ENCODE measurements around the gene SUGCT. TPM values are rescaled to one million over a fixed set of nuclear protein-coding genes. Genes with fewer than 3 reads are reported as not detected.

Gene SUGCT
- total and polyA plus RNA-seq, 8 donors: 2.0 to 4.2 (median 2.9) TPM

DNA sequence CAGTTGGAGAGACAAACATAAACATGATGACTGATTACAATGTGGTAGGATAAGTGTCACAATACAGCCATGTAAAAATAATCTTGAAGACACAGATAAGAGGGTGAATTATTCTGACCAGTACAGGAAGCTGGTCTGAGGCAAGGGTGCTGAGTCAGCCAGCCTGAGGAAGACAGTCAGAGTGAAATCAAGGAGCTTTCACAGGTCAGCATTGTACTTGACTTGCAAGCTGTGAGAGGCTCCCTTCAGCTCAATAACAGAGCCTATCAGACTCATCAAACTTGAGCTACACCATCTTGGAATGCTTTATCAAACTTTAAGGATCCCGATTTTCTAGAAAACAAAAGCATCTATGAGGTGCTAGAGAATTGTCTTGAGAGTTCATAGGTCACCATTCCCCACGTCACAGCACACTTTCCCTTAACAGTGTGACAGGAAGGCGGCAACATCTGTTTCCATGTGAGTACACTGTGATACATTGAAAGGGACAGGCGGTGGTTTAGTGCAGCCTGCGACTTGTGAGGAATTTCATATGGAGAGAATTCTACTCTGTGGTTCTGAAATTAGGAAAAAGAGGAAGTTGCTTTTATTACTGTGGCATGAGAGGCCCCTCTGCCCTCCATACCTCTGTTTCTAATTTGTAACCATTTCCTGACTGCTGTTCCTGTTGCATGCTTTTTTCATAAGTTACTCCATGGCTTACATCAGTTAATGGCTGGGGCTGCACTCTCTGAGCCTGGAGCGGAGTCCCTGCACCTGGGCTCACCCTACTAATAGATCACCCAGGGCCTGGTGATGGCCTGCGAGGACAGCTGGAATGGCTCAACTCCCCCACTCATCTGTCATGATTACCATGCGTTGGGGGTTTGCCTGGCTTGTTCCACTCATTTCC lies 417.1 kb downstream of the SUGCT start:
- Histone ChIP-seq H3K4me3 (no peak overlapping the region), H3K9me3 (no peaks in the 10 kb centered on the region), H3K36me3 (no peaks in the 10 kb centered on the region), H3K4me1 (peaks cover 11 to 18% of the 10 kb centered on the region in 2 donors), H3K27me3 (no peaks in the 10 kb centered on the region), H3K27ac (peak overlapping the region in 1 of 2 donors; percentile 79)
- intact Hi-C loops (cut with DNase I): no loop called here
- DNase-seq (peak in 2 of 4 donors; percentile 26 to 49), ATAC-seq (peak; percentile 79)
- TF ChIP-seq, protein P1, sequence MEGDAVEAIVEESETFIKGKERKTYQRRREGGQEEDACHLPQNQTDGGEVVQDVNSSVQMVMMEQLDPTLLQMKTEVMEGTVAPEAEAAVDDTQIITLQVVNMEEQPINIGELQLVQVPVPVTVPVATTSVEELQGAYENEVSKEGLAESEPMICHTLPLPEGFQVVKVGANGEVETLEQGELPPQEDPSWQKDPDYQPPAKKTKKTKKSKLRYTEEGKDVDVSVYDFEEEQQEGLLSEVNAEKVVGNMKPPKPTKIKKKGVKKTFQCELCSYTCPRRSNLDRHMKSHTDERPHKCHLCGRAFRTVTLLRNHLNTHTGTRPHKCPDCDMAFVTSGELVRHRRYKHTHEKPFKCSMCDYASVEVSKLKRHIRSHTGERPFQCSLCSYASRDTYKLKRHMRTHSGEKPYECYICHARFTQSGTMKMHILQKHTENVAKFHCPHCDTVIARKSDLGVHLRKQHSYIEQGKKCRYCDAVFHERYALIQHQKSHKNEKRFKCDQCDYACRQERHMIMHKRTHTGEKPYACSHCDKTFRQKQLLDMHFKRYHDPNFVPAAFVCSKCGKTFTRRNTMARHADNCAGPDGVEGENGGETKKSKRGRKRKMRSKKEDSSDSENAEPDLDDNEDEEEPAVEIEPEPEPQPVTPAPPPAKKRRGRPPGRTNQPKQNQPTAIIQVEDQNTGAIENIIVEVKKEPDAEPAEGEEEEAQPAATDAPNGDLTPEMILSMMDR (IDR thresholded peaks at IDR 0.05): no peak

DNA sequence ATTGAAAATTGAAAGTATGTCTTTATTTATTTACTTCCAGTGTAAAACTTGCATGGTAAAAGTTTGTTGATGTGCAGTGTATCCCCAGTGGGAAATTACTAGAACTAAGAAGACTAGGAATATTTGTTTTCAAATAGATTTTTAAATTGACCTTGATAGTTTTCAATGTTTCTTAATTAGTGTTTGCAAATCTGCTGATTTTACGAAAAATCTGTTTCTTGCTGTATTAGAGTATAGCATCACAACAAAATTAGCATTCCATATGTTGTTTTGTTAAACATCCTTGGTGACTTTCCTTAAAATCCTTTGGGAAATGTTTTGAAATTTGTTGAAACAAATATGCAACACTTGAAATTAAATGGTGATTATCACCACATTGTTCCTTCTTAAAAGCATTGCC lies 425.9 kb downstream of the SUGCT start:
- TF ChIP-seq, protein P1 (IDR thresholded peaks at IDR 0.05): no peak
- Histone ChIP-seq H3K36me3 (no peaks in the 10 kb centered on the region), H3K27ac (no peak overlapping the region), H3K27me3 (no peaks in the 10 kb centered on the region), H3K4me1 (no peaks in the 10 kb centered on the region), H3K4me3 (no peak overlapping the region), H3K9me3 (no peaks in the 10 kb centered on the region)
- ATAC-seq (no peak), DNase-seq (no peak)
- intact Hi-C loops (cut with DNase I): no loop called here

DNA sequence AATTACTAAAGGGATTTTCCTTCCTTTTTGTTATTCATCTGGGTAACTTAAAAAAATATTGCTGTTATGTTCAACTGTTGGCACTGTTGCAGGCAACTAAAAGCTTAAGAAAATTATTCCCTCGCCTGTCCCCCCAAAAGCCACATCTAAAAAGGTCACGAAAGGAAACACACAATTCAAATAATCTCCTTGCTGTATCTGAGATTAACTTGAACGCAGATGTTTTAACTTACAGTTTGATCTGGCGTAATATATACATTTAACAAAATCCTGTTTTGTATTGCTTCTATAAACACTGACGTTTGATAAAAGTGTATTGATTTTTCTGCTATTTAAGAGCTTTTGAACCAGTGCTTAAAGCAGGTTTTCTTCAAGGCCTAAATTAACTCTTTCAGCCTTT lies 432.1 kb downstream of the SUGCT start:
- no peaks in the 10 kb centered on the region for H3K9me3 ChIP-seq
- no peaks in the 10 kb centered on the region for H3K36me3 ChIP-seq
- H3K27me3 ChIP-seq: no peaks in the 10 kb centered on the region
- no peak for DNase-seq
- ATAC-seq: no peak
- H3K27ac ChIP-seq: no peak overlapping the region
- intact Hi-C loops (cut with DNase I): no loop called here
- H3K4me3 ChIP-seq: no peak overlapping the region
- TF ChIP-seq, protein P1 (IDR thresholded peaks at IDR 0.05): no peak
- no peaks in the 10 kb centered on the region for H3K4me1 ChIP-seq

DNA sequence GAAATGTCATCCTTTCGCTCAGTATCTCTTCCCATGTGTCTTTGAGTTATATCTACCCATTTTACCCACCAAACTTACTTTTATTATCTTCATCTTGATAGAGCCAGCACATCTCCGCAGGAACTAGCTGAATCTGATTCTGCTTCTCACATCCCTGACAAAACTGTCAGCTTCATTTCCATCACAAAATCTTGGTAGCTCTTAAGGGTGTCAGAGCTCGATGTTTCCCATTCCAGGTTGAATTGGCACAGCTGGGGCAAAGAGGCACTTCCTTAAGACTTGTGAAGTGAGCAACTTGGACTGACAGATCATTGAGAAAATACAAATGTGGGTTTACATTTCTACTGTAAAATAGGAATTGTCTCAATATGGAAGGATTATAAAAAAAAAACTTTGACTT lies 434.5 kb downstream of the SUGCT start:
- intact Hi-C loops (cut with DNase I): no loop called here
- Histone ChIP-seq H3K4me1 (no peaks in the 10 kb centered on the region), H3K27me3 (no peaks in the 10 kb centered on the region), H3K4me3 (no peak overlapping the region), H3K36me3 (no peaks in the 10 kb centered on the region), H3K27ac (no peak overlapping the region), H3K9me3 (no peaks in the 10 kb centered on the region)
- DNase-seq (no peak), ATAC-seq (no peak)
- TF ChIP-seq, protein P1 (IDR thresholded peaks at IDR 0.05): no peak

DNA sequence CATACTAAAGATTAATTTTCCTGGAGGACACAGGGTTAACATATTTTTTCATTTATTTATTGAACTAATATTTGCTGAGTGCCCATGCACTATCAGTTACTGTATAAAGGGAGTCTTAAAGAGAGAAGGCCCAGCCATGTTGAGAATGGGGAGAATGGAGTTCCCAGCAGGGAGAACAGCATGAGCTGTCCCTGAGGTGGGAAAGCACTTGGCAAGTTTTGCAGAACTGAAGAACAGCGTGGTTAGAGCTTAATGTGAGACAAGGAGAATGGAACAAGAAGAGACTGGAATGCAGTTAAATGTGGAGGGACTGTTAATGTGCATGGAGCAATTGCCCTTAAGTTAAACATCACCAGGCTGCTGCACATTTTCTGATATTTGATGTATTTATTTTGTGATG lies 435.4 kb downstream of the SUGCT start:
- H3K4me1 ChIP-seq: no peaks in the 10 kb centered on the region
- H3K27me3 ChIP-seq: no peaks in the 10 kb centered on the region
- ATAC-seq (no peak), DNase-seq (no peak)
- TF ChIP-seq, protein P1 (IDR thresholded peaks at IDR 0.05): no peak
- H3K27ac ChIP-seq: no peak overlapping the region
- no peaks in the 10 kb centered on the region for H3K36me3 ChIP-seq
- no peaks in the 10 kb centered on the region for H3K9me3 ChIP-seq
- H3K4me3 ChIP-seq: no peak overlapping the region
- intact Hi-C loops (cut with DNase I): no loop called here

All from left lung (tissue), 10 donors.